IPS-18c (cell line): Measurements from ENCODE around the gene BCKDK.
A peak's percentile ranks its signal among the peaks of the same experiment; 100 is the strongest.
"Not testable (repeated sequence)": the region's sequence is repeated elsewhere in the genome, so short reads cannot be mapped to it uniquely, and the experiment has no call there.

ENCODE experiments used
- H3K4me3 ChIP-seq: 2 replicates; pipeline ENCODE4 v1.7.0; 2013; ENCODE audit warnings: low read depth, mild to moderate bottlenecking, low read length, moderate library complexity; ENCODE audit not compliant: insufficient read depth
- H3K9me3 ChIP-seq: one replicate; pipeline ENCODE4 v1.6.1; 2013; ENCODE audit warnings: mild to moderate bottlenecking, low read length, moderate library complexity; ENCODE audit not compliant: control insufficient read depth, insufficient read depth

The BCKDK gene

DNA sequence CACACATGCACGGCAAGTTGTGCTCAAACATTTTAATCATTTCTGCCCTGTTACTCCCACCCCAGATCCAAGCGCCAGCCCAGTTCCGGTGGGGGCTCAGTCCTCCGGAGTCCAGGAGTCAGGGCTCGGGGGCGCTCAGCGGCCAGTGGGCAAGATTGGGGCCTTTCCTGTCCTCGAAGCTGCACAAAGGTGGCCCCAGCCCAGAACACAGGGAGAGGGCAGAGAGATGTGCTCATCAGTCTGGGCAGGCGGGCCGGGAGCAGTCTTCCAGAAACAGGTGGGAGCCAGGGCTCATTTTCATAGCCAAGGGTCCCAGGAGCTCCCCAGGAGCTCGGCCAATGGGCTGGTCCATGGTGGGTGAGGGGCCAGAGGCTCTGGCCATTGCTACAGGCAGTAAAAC, 23.2 kb downstream of the BCKDK start:
- Histone ChIP-seq H3K4me3 (no peak overlapping the region), H3K9me3 (peaks cover 2% of the 10 kb centered on the region)

DNA sequence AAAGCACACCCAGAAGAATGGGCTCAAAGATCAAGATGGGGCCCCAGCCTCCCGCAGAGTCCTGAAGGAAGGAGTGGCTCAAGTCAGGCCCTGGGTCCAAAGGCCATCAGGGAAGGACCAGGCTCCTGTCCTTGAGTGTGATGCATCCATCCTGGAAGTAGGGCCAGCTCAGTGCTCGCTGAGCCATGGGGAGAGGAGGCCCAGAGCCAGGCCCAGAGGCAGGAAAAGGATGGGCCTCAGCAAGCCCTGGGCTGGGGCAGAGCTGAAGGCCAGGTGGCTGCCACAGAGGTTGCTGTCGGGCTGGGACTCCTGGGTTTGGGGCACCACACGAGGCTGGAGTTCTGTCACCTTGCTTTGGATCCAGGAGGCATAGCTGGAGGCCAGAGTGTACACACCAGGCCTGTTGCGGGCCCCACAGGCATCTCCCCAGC, 23.7 kb downstream of the BCKDK start:
- H3K9me3 ChIP-seq: peaks cover 2% of the 10 kb centered on the region
- H3K4me3 ChIP-seq: no peak overlapping the region

GRCh38 chr16:31132303-31132979, 24.3 kb downstream of the BCKDK start:
- Histone ChIP-seq H3K9me3 (peaks cover 2% of the 10 kb centered on the region), H3K4me3 (no peak overlapping the region)

DNA sequence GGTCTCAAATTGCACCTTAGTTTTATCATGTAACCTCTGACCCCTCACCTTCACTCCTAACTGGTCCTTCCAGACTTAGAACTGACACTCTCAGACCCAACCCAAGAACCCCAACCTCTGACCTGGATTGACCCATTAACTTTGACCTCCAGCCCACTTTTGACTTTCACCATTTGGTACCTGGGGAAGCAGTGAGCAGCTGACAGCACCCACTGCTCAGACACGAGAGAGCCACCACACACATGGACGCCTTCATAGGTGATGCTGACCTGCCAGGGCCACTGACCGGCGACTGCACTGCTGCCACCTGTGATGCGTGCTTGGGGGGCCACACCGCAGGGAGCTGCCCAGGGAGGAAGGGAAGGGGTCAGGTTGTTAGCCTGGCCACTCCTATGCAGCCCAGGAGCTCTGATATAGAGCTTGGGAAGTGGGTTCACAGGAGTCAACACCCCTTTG, 24.9 kb downstream of the BCKDK start:
- Histone ChIP-seq H3K4me3 (peak overlapping the region; percentile 28; the same call in 1 of the 2 replicates), H3K9me3 (peaks cover 2% of the 10 kb centered on the region)

DNA sequence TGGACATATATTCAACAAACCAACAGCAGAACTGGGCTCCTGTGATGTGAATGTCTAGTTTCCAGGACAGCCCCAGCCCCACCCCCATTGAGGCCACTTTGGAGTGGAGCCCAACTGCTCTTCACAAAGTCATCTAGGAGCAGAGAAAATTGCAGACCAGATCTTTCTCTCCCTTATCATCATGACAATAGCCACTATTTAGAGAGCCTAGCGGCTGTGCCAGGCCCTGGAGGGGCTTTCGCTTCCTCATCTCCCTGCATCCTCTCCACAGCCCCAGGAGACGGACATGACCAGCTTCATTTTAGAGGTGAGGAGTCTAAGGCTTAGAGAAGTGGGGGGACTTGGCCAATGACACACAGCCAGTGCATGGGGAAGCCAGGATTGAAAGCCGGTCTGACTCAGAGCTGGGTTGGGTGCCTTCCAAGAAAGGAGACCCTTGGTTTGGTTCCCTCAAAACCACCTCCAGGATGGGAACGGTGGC, 25.9 kb downstream of the BCKDK start:
- Histone ChIP-seq H3K9me3 (no peaks in the 10 kb centered on the region), H3K4me3 (peak overlapping the region; percentile 70)

GRCh38 chr16:31134625-31135534, 26.7 kb downstream of the BCKDK start:
- Histone ChIP-seq H3K9me3 (no peaks in the 10 kb centered on the region), H3K4me3 (peak overlapping the region; percentile 70)

DNA sequence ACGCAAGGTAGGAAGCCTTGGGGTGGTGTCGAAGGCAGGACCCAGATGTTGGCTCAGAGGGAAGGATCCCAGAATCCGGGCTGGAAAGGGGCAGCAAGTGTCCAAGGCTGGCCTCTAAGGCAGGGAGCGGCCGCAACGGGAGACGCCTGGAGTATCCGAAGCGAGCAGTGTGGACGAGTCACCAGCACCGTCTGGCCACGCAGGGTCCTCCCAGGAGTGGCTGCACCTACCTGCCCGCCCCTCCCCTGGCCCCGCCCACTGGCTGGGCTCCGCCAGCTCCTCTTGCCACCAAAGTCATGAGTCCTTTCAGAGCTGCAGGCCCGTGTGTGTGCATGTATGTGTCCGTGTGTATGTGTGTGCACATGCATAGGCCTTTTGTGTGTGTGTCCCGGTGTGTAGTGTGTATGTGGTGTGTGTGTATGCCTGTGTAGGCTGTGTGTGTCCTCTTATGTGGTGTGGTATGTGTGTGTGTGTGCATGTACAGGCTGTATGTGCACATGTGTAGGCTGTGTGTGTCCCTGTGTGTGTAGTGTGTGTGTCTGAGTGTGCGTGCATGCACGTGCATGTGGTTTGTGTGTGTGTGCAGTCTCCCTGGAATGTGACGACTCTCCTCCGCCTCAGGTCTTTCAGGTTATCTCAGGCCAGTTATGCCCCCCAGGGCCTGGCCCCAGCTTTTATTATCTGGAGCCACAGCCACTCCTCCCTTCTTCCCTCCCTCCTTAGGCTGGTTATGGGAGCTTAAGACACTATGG, 27.5 kb downstream of the BCKDK start, which contains the start of gene PRSS8:
TSS of gene PRSS8 (minus strand) at position 193 of the 752 bp plus-strand sequence. CDS start 229 bp downstream, outside the sequence.
- H3K4me3 ChIP-seq: peak within 1 kb of the TSS; percentile 70

DNA sequence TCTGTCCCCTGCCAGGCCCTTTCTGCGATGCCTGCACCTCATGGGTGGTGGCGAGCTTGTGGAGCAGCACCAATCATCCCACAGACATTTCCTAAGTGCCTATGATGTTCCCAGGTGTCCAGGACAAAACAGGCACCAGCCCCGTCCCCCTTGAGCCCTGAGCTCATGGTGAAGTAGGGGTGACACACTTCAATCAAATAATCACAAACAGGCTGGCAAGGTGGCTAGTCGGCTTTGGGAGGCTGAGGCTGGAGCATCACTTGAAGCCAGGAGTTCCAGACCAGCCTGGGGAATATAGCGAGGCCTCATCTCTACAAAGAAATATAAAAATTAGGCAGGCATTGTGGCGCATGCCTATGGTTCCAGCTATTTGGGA, 28.1 kb downstream of the BCKDK start:
- H3K4me3 ChIP-seq: peak overlapping the region; percentile 70; the same call in 1 of the 2 replicates
- no peaks in the 10 kb centered on the region for H3K9me3 ChIP-seq

More for the DNA sequence above, 27.5 kb downstream of the BCKDK start, which contains the start of gene PRSS8:
- no peaks in the 10 kb centered on the region for H3K9me3 ChIP-seq

GRCh38 chr16:31136822-31137499, 28.8 kb downstream of the BCKDK start:
- not testable (repeated sequence) for H3K4me3 ChIP-seq, H3K9me3 ChIP-seq

- no peaks in the 10 kb centered on the region for H3K9me3 ChIP-seq
- H3K4me3 ChIP-seq: no peak overlapping the region
Measured at GRCh38 chr16:31138621-31139578, 30.7 kb downstream of the BCKDK start.

- H3K4me3 ChIP-seq, H3K9me3 ChIP-seq: not testable (repeated sequence)
Measured at GRCh38 chr16:31141071-31141469, 32.9 kb downstream of the BCKDK start.

DNA sequence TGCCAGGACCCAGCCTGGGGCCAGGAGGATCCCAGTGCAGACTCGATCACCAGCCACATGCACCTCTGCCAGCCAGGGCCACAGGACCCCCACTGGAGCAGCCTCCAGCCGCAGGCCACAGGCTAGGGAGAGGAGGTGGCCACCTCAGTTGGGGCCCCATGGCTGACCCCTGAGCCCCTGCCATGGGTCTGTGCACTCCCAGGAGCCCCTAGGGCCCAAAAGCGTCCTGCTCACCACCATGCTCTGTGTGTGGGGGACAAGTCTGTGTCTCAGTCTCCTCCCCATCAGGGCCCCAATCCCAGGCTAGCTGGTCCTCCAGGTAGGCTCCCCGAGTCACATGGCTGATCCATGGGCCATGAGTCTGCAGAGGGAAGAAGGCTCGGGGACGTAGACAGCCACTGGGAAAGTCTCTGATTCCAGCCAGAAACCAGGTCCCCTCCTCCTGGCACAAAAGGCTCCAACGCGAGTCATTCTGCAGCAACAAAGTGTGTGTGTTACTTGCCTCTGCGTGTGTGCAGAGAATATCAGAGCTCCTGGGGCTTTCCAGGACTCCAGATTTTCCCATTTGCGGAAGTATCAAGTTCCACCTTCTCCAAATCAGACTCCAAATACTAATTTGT, 33.4 kb downstream of the BCKDK start:
- Histone ChIP-seq H3K4me3 (peak overlapping the region; percentile 31), H3K9me3 (no peaks in the 10 kb centered on the region)

DNA sequence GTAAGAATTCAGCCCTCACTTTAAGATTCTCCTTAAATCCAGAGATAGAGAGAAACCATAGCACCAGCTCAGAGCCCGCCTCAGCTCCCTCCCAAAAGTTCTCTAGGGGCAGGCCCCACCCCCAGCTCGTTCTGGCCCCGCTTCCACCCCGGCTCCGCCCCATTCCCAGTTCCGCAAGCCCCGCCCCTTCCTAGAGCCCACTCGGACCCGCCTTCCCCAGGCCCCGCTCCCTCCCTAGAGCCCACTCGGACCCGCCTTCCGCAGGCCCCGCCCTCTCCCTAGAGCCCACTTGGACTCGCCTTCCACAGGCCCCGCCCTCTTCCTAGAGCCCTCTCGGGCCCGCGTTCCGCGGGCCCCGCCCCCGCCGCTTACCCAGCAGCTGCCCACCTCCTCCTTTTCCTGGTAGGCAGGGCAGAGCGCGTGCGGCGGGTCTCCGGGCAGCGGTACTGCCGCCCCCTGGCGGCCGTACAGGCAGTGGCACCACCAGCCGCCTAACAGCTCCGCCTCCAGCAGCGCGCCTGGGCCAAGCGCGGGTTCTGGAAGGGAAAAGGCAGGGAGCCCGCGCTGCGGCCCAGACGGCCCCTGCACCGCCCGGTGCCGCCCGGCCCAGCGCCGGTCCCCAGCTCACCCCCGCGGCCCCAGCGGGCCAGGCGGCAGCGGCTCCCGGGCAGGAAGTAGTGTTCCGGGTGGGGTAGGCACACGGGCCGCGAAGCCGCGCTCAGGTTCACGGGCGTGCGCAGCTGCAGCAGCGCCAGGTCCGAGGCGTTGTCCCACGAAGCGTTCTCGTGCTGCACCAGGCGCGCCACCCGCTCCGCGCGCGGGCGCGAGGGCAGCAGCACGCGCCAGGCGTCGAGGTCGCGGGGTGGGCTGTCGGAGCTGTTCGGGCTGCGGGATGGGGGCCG, 34.2 kb downstream of the BCKDK start:
- Histone ChIP-seq H3K4me3 (peak overlapping the region; percentile 36; the same call in 1 of the 2 replicates), H3K9me3 (no peaks in the 10 kb centered on the region)

DNA sequence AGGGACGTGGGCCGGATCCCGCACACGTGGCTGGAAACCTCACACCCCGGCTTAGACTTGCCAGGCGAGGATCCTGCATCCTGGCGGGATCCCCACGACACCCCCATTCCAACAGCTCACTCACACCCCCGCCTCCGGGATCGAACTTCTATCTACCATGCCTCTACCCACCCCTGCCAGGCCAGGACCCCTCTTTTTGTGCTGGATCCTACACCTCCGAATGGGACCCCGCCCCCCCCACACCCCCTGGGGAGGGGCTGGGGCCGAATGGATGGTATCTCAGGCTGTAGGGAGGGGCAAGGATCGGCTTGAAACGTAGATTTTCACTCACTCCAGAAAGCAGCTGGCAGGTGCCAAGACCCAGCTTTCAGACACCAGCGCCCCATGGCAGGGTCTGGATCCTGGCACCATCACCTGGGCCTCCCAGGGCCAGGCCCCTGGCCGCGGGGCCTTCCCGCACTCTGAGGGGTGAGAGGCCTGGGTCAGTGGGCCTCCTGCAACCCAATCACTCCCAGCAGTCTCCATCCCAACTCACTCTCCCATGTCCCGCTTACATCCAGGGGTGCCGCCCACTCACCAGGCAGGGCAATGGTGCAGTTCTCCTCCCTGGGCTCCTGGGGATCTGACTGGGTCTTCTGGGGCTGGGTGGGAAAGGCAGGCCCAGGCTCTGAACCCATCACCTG, 35.0 kb downstream of the BCKDK start:
- Histone ChIP-seq H3K4me3 (0 out of 2 replicates have a peak overlapping the region, but pooled peaks have one; percentile 36), H3K9me3 (no peaks in the 10 kb centered on the region)
